ENCODE data around the gene SNTN.

DNA sequence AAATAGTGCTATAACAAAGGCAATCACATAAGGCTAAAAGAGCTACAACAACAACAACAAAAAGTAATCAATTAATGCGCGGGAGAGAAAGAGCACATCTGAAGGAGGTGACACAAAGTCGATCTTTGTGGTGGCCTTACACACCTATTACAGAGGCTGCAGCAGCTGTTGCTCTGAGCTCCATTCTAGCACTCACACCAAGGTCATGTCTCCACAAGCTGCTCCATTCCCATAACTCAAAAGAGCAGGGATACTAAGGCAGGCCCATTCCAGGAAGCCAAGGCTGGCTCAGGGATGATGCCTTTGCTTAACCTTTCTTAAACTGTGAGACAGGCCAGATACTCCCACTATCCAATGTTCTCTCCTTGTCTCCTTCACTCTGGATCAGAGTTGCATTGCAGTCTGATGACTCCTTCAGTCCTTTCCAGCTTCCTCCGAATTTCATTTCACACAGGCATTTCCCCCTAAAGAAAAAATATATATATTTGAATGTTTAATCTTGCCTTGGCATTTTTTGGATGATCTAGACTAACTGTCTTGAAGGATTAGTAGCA, 52.7 kb downstream of the SNTN start:
- no peak for TF ChIP-seq ZNF274 (IDR thresholded peaks at IDR 0.05; ENCODE audit: low read depth, low read length)
- TF ChIP-seq YY1 (IDR thresholded peaks at IDR 0.05; ENCODE audit: insufficient read depth, insufficient read length): no peak
- TF ChIP-seq SUZ12 (IDR thresholded peaks at IDR 0.05; ENCODE audit: extremely low read depth, insufficient read depth, insufficient read length): no peak
